Fibroblast of lung (primary cell): ENCODE results near the gene SPRED2. TPM values are rescaled to one million over a fixed set of nuclear protein-coding genes. Genes with fewer than 3 reads are reported as not detected.

Experiments
- DNase-seq, 2 donors: peaks; one replicate each; pipeline versions ENCODE4 v3.0.0 to v3.0.0-alpha.2; 2010; ENCODE audit warnings: low read depth in 2 of 2
- H2AFZ ChIP-seq: 2 replicates; pipeline ENCODE4 v1.5.1; 2012; ENCODE audit warnings: low read length, control low read depth, inconsistent platforms
- H3K27ac ChIP-seq: 2 replicates; pipeline ENCODE4 v1.5.1; 2011; ENCODE audit warnings: low read length, control low read depth; ENCODE audit not compliant: insufficient read depth
- H3K27me3 ChIP-seq: 2 replicates; pipeline ENCODE4 v1.5.1; 2011; ENCODE audit warnings: mild to moderate bottlenecking, low read length; ENCODE audit not compliant: control insufficient read depth, insufficient read depth
- H3K36me3 ChIP-seq: 2 replicates; pipeline ENCODE4 v1.5.1; 2011; ENCODE audit warnings: low read length; ENCODE audit not compliant: control insufficient read depth, insufficient read depth
- H3K4me1 ChIP-seq: 2 replicates; pipeline ENCODE4 v1.5.1; 2011; ENCODE audit warnings: low read length; ENCODE audit not compliant: control insufficient read depth, insufficient read depth; ENCODE audit errors: extremely low read depth
- H3K4me2 ChIP-seq: 2 replicates; pipeline ENCODE4 v1.5.1; 2011; ENCODE audit warnings: low read length, control low read depth; ENCODE audit not compliant: insufficient read depth; ENCODE audit errors: extremely low read depth
- H3K4me3 ChIP-seq, 4 experiments: fragments of 200-600 bp in 1 of 4; sonication (generic) in 1 of 4; replicated peaks in 1 of 4; 2 replicates each; pipeline ENCODE4 v1.5.1; 2011 to 2016; ENCODE audit warnings: low read length in 4 of 4, low read depth in 3 of 4, mild to moderate bottlenecking in 3 of 4, control low read depth in 2 of 4, inconsistent platforms in 1 of 4, mixed read lengths in 1 of 4; ENCODE audit not compliant: insufficient read depth in 1 of 4; ENCODE audit errors: control extremely low read depth in 1 of 4
- H3K79me2 ChIP-seq: 2 replicates; pipeline ENCODE4 v1.5.1; 2012; ENCODE audit warnings: mild to moderate bottlenecking, low read length, inconsistent platforms; ENCODE audit not compliant: control insufficient read depth, insufficient read depth
- H3K9ac ChIP-seq: 2 replicates; pipeline ENCODE4 v1.5.1; 2011; ENCODE audit warnings: mild to moderate bottlenecking, low read length, control low read depth; ENCODE audit not compliant: insufficient read depth
- H3K9me3 ChIP-seq: 2 replicates; pipeline ENCODE4 v1.5.1; 2012; ENCODE audit warnings: low read depth, low read length; ENCODE audit not compliant: control insufficient read depth, insufficient read depth
- H4K20me1 ChIP-seq: 2 replicates; pipeline ENCODE4 v1.5.1; 2011; ENCODE audit warnings: low read length; ENCODE audit not compliant: control insufficient read depth, insufficient read depth; ENCODE audit errors: extremely low read depth
- CTCF ChIP-seq, 2 donors: IDR thresholded peaks in 1 of 2; conservative IDR thresholded peaks in 1 of 2; 1 replicate in 1 of 2; 2 replicates in 1 of 2; pipeline ENCODE4 v1.5.1; 2011 to 2012; ENCODE audit warnings: low read length in 2 of 2, control low read depth in 1 of 2, inconsistent platforms in 1 of 2, low read depth in 1 of 2, mild to moderate bottlenecking in 1 of 2
- EZH2 ChIP-seq: IDR thresholded peaks from 2 replicates; pipeline ENCODE4 v1.5.1; 2012; ENCODE audit warnings: low read length, control low read depth, mild to moderate bottlenecking; ENCODE audit errors: missing control alignments
- polyA plus RNA-seq, 2 donors: library from polyadenylated mRNA; depleted of rRNA in 1 of 2; stranded (reverse) in 1 of 2; unstranded in 1 of 2; fragments of >200 nt; gene quantifications; 2 replicates each; pipeline ENCODE4 v1.2.1, GENCODE V29; 2011 to 2012; ENCODE audit warnings: missing spikeins in 1 of 2
- total RNA-seq: library from RNA; depleted of rRNA; stranded (reverse); fragments of >200 nt; gene quantifications from 2 replicates; pipeline ENCODE4 v1.2.1, GENCODE V29; 2014

SPRED2 gene
- total and polyA plus RNA-seq, 2 donors (not counting 1 experiment from before 2014, with no cell fraction given): 9.4 to 26.1 TPM

DNA sequence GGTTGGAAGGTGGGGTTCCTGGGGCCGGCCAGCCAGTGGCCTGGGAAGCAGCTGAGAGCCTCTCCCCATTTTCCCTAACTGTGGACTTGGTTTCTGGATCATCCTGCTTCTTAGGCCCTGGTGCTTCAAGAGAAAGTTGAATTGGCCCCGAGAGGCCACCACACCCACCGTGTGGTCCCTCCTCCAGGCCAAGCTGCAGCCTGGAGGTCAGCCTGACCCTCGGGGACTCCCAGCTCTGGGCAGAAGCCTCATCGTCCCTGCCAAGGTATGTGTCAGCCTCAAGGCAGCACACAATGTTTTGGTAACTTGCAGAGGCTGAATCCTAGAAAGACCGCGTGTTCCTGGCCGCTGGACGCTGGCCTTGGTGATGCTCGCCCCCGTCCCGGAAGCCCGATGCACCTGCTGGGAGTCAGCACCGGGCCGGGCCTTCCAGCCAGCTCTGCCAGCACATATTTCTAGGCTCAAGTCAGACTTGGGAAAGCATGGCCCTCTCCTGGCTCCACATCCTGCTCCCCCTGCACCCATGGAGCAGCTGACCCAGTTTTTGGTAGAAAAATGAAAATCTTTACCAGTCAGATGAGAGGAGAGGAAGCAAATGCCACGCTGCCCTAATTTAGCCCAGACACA lies 132.2 kb downstream of the SPRED2 start:
- Histone ChIP-seq H3K9ac (peak overlapping the region; percentile 33), H3K4me2 (peak overlapping the region; percentile 73), H3K79me2 (no peaks in the 10 kb centered on the region), H3K9me3 (no peaks in the 10 kb centered on the region), H3K4me1 (peaks cover 31% of the 10 kb centered on the region), H4K20me1 (no peaks in the 10 kb centered on the region), H3K27me3 (no peaks in the 10 kb centered on the region), H3K36me3 (no peaks in the 10 kb centered on the region), H3K27ac (peak overlapping the region; percentile 84), H3K4me3 (peak overlapping the region in 1 of 4 experiments; percentile 13), H2AFZ (no peak overlapping the region)
- TF ChIP-seq EZH2: no peak
- no peak for TF ChIP-seq CTCF (conservative IDR thresholded peaks at IDR 0.05 in 1 of 2, IDR thresholded peaks at IDR 0.05 in 1 of 2; ENCODE audit: low read depth in 1 of 2, low read length in 2 of 2)
- peak; percentile 72 to 83 for DNase-seq

DNA sequence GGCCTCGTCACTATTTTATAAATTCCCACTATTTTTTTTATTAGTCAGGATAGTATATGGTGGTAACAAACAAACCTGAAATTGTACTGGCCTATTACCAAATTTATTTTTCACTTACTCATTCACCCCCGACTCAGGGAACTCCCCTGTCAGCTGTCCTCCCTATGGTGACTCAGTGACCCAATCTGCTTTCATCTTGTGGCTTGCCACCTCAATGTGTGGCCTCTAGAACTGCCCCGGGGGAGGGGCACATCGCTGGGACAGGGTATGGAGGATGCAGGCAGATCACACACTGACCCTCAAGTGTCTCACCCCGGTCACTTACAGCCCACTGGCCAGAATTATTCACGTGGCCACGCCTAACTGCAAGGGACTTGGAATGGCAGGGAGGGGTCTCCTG lies 133.2 kb downstream of the SPRED2 start:
- TF ChIP-seq CTCF (conservative IDR thresholded peaks at IDR 0.05 in 1 of 2, IDR thresholded peaks at IDR 0.05 in 1 of 2; ENCODE audit: low read depth in 1 of 2, low read length in 2 of 2) (no peak), EZH2 (no peak)
- no peak overlapping the region for H2AFZ ChIP-seq
- H4K20me1 ChIP-seq: no peaks in the 10 kb centered on the region
- H3K4me2 ChIP-seq: peak overlapping the region; percentile 29
- H3K27ac ChIP-seq: peak overlapping the region; percentile 84
- no peaks in the 10 kb centered on the region for H3K27me3 ChIP-seq
- H3K4me1 ChIP-seq: peaks cover 31% of the 10 kb centered on the region
- DNase-seq: peak; percentile 43 to 63
- H3K79me2 ChIP-seq: no peaks in the 10 kb centered on the region
- H3K9me3 ChIP-seq: no peaks in the 10 kb centered on the region
- no peaks in the 10 kb centered on the region for H3K36me3 ChIP-seq
- H3K4me3 ChIP-seq: no peak overlapping the region
- H3K9ac ChIP-seq: no peak overlapping the region

GRCh38 chr2:65298089-65298488 lies 134.3 kb downstream of the SPRED2 start:
- H3K4me3 ChIP-seq: no peak overlapping the region
- H4K20me1 ChIP-seq: no peaks in the 10 kb centered on the region
- no peaks in the 10 kb centered on the region for H3K9me3 ChIP-seq
- H3K36me3 ChIP-seq: no peaks in the 10 kb centered on the region
- H3K27me3 ChIP-seq: no peaks in the 10 kb centered on the region
- TF ChIP-seq CTCF (conservative IDR thresholded peaks at IDR 0.05 in 1 of 2, IDR thresholded peaks at IDR 0.05 in 1 of 2; ENCODE audit: low read depth in 1 of 2, low read length in 2 of 2) (no peak), EZH2 (no peak)
- no peaks in the 10 kb centered on the region for H3K79me2 ChIP-seq
- peaks cover 31% of the 10 kb centered on the region for H3K4me1 ChIP-seq
- no peak for DNase-seq
- H3K4me2 ChIP-seq: no peak overlapping the region
- H3K27ac ChIP-seq: no peak overlapping the region
- H3K9ac ChIP-seq: no peak overlapping the region
- no peak overlapping the region for H2AFZ ChIP-seq
